T-helper 9 cell (primary cell): ENCODE results near the gene TNS1.

ENCODE experiments used
- DNase-seq: peaks from one replicate; pipeline ENCODE4 v3.0.0-alpha.2; 2020

Gene TNS1

DNA sequence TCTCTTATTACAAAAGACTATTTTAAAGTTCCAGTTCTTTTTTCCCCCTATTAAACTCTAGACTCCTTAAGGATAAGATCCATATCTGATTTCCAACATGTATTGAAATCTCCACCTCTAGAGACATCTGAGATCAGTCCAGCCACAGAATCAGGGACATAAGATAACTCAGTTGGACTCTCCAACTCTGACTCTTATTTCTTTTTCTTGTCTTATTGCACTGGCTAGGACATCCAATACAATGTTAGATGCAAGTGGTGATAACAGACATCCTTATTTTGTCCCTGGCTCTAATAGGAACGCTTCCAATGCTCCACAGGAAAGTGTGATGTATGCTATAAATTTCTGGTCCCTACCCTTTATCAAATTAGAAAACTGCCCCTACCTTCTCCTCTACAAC, 158.1 kb downstream of the TNS1 start:
- no peak for DNase-seq

DNA sequence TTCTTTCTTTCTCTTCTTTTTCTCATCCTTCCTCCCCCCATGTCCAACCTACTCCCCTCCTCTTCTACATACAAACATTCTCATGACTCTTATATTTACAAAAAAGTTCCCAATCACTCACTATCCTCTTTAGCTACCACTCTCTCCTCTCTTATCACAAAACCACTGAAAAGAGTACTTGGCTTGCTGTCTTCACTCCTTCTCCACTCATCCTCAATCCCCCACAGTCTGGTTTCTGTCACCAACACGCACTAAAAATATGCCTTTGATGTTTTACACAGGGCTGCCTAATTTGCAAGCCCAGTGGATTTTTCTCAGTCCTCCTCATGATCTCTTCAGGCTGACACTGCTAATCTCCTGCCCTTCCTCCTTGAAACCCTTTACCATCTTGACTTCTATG, 159.5 kb downstream of the TNS1 start:
- no peak for DNase-seq

DNA sequence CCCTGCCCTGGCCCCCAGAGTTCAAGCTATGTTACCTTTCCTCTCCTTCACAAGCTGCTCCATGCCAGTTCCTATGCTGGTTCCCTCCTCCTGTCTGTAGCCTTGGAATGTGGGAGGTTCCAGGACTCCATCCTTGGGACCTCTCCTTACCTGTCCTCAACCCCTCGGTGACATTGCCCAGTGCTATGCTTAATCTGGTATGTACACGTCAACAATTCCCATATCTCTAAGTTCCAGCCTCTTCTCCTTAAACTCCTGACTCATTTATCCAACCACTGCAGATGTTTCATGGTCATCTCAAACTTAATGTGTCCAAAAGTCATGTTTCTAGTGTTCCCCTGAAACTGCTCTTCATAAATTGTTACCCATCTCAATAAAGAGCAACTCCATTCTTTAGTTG, 160.8 kb downstream of the TNS1 start:
- DNase-seq = no peak

DNA sequence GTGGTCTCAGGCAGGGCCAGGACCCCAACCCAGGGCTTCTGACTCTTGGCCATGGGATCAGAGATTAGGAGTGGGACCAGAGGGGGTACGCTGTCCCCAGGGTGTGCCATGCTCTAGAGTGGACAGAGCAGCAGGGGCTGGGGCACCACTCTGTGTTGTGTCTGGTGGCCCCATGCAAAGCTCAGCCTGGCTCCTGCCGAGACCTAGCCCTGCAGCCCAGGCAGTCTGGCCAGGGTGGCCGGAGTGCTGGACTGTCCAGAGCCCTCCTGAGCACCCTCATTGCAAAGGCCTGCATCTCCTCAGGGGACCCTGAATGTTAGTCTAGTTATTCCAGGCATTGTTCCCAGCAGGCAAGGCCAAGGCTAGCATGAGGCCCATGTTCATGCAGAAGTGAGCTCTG, 162.3 kb downstream of the TNS1 start:
- DNase-seq = no peak

DNA sequence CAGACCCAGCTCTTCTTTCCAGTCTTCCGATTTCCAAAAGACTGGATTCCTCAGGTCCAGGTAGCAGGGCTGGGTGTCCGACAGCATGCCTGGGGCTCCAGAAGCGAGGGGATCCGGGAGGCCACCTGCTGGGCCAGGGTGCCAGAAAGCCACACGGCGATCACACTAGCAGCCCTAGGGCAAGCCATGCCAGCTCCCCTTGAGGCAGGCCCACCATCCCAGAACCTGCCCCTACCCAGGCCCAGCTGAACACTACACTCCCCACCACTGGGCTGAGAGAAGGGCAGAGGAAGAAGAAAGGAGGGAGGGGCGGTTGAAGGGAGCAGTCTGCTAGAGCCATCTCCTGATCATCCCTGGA, 163.1 kb downstream of the TNS1 start:
- DNase-seq = no peak

DNA sequence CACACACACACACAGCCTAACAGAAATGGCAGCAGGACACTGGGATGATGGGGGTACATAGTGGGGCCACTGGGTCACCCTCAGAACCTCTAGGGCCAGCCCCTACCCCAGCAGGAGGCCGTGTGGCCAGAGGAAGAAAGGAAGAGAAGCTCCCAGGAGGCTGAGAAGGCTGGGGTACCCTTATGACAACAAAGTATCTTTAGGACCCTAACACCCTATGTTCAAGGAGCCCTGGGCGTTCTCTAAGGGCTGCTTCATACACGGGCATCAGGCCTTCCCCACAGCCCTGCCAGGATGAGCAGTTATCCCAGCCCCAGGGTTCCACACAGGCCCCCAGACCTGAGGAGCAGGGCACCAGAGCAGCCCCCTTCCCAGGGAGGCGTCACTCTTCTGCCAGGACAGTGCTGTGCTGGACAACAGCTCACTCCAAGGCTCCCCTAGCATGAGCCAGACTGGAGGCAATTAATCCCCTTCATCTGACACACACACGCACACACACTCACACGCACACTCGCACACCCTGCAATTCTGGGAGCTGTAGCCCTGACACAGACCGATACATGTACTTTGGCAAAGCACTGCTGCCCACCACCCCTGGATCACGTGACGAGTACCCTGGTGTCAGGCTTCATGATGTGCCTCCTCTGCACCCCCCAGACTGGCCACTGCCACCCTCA, 163.6 kb downstream of the TNS1 start:
- no peak for DNase-seq

DNA sequence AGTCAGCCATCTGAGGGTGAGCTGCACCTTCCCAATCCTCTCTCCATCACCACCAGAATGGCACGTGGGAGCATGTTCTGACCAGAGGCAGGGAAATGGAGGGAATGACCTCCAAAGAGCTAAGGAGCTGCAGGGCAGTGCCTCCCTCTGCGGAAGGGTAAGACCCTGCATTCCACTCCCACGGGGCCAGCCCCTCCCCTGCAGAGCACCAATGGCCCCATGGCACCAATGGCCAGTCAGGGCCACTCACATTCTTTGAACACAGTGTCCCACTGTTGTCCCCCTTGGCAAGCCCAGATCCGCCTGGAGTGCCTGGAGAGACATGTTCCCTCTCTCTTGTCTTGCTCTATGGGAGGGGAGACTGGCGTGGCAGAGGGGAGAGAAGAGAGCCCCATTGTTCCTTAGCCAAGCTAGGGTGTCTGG, 164.4 kb downstream of the TNS1 start:
- no peak for DNase-seq

DNA sequence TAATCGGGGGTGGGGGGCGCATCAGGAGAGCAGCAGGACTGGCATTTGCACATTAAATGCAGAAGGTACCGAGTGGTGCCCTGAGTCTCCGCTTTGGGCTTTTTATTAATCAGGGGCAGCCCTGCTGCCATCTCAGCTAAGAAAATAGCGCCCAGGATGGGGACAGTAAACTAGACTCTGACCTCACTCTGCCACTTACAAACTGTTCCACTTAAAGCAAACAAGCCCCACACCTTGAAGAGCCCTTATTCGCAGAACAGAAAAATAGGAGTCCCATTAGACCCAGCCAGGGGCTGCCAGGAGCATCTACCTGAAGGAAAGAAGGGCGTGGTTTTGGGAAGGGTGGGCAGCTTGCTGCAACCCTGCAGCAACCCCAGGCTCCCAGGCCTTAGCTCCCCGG, 165.3 kb downstream of the TNS1 start:
- DNase-seq = no peak

DNA sequence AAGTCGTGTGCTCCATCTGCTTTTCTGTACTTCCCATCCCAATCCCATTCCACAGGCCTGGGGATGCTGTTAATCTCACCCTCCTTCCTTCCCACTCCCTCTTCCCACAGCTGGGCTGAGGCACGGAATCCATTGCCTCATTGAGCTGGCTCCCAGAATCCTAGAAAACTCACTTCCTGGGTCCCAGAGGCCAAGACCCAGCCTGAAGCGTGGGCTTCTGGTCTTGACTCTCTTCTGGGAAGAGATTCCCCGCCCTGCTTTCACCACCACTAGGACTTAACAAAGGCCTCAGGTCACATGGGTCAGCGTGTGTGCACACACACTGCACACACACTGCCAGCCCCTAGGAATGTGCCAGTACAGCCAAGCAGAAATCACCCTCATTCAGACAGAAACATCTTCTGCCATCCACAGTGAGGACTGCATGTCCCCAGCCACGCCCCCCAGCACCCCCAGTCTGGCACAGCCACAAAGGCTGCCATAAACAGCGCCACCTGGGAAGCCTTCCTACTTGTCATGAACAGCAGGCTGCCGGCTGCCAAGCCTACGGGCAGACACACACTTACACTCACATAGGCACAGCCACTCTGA, 165.8 kb downstream of the TNS1 start:
- no peak for DNase-seq

DNA sequence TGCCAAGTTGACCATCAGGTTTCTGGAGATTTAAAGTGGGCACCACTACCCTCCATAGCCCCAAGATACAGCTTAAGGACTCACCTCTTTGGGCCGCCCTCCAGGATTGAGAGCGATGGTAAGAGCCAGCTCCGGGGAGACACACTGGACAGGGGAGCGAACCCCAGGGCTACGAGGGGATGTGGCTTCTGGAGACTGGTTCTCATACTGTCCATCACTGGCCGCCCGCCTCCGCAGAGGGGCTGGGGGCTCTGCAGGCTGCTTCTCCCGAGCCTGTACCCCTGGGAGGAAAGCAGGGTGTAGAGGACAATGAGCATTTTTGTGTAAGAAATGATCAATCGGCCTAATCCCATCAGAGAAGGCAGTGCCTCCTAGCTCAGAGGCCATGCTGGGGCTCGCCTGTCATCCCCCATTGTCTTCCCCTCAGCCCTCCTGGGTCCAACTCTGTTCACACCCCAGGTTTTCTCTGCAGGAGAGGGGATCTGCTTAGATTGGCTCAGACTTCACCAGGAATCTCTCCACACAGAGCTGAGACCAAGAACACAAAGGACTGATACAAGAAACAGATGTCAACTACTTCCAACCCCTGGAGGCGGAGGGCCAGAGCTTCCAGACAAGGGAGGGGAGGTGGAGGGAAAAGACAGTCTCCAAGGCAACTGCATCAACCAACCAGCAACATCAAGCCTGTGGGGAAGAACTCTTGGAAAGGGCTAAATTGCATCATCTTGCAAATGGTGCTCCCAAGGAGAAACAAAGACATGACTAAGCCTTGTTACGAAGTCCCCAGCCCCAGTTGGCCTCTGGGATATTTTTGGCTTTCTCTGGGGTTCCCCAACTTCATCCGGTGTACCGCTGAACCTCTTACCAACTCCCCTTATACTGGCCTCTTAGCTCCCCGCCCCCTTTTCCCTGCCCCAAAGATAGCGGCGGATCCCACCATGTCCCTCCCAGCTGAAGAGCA, 166.6 kb downstream of the TNS1 start:
- DNase-seq = no peak

DNA sequence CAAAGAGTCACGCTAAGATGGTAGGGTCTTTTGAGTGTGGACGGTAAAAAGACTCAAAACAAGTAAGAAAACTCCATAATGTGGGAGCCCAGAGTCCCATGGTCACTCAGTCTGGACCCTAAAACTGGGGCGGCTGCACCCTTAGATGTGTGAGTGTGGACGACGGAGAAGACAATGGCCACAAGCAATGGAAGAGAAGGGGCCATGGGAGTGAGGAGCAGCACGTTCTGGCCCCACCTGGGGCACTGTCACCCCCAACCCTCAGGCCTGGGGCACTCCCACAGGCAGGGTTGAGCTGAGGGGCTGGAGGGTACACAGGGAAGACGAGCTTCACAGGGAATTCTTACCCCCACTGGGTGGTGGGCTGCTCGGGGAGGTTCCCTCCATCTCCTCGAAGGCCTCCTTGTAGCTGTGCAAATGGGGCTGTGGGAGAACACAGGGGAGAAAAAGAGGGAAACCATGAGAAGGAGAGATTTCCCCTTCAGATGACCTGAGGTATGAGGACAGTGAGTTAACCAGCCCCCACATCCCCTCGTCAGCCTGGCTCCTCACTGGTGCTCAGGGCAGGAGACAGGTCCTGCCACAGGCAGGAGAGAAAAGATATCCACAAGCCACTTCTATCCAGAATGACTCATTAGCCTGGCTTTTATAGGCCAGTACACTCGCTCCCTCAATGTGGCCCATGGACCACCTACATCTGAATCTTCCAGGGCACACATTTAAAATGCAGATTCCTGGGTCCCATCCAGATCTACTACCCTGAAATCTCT, 167.9 kb downstream of the TNS1 start:
- DNase-seq = no peak

DNA sequence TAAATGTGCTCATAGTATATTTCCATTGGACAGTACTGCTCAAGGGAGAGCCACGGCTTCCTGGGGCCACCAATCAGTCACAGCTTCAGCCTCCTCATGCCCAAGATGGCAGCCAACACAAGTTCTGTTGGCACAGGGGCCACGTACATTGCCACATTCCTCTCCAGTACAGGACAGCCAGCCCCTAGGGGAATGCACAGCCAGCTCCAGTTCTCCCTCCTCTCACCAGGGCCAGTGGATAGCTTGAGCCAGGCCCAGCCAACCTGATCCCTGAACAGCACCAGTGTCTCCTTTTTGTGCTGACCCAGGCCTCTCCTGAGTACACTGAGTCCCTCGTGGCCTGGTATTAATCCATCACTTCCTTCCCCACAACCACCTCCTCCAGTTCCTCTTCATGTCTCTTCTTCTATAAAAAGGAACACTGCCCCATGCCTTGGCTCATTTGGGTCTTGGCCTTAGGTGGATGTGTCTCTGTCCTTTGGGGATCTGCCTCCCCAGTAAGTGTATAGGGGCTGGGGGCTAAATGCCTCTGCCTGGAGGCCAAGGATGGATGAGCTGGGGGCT, 168.7 kb downstream of the TNS1 start:
- no peak for DNase-seq

DNA sequence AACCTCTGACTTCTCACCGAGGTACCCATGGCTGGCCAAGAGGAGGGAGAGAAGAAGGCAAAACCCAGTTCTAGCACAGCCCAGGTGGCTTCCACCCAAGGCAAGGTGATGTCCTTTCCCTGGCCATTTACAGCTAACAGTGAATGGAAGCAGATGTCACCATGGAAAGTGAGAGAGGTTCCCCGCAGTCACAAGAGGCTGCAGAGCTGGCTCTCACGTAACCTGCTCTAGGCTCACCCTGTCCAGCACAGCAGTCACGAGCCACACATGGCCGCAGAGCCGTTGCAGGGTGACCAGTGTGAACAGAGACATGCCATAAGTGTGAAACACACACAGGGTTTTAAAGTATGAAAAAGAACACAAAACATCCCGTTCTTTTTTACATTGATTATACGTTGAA, 169.4 kb downstream of the TNS1 start:
- no peak for DNase-seq

DNA sequence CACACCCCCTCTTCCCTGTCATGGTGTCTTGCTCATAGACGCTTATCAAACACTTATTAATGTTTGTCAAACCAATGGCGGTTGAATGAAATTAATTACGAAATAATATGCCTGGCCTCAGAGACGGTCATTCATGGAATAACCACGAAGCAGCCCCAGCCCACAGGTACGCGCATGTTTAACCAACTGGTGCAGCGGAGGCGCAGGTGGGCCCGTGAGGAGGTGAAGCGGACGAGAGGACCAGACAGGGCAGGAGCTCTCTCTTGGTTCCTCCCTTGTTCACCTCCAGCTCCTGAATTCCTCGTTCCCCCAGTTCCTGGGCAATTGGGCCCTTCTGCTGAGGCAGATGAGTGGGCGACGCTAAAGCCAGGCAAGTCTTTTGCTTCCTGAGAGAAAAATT, 169.8 kb downstream of the TNS1 start:
- DNase-seq = no peak

DNA sequence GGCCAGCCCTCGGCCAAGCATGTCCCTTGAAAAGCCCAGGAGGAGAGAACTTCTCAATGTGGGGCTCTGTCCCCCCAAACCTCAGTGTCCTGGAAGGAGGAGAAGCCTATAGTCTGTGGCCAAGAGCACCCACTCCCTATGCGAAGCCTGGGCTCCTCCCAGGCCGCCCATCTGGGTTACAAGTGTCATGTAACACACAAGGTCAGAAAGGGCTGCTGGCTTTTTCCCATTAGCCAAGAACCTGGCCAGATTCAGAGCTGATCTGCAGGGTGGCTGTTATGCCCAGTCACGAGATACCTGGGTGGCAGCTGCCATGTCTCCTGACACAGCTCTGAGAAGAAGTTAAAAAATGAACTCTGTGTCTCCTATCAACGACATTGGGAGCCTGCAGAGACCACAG, 170.7 kb downstream of the TNS1 start:
- no peak for DNase-seq

DNA sequence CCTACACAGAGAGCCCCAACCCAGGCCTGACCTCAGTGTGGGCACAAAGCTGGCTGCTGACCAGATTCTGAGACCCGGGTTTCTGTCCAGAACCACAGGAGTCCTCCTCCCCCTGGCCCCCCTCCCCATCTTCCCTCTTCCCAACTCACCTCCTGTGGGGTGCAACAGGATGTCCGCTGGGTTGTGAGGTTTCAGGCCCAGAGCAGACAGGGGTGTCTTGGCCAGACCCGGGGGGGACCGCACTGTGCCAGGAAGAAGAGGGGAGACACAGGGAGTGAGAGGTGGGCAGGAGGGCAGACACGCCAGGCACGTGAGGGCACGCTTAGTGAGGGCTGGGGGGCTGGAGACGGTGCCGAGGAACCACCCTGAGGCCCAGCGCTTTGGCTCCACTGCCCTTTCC, 171.5 kb downstream of the TNS1 start:
- DNase-seq = no peak

DNA sequence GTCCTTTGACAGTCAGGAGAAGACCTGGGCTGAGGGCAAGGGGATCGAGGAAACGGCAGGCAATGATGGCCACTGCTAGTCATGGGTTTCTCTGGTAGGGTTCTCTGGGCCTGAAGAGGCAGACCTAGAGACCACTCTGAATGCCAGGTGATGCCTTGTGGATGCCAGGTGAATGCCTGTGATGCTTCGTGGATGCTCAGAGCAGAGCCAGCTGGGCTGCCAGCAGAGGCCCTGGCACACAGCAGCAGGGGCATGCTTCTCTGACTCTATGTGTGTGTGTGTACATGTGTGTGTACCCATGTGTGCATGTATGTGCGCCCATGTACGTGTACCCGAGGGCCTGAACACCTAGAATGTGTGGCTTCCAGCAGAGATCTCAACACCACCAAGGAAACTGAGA, 172.0 kb downstream of the TNS1 start:
- DNase-seq = no peak

DNA sequence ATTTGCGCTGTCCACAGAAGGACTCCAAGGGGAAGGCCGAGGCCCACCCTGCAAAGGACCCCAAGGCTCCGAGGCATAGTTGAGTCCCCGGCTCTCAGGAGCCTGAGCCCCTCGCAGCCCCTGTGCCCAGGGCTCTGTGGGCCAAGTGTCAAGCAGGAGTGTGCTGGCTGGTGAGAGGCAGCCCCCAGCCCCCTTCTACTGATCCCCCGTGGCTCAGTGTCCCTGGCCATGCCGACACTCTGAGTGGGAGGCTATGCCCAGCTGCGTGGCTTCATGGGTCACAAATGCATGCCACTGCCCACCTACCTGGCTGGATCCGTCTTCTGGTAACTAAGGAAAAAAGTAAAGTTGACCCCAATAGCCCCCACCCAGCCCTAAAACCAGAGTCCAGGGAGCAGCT, 172.7 kb downstream of the TNS1 start:
- DNase-seq = no peak

DNA sequence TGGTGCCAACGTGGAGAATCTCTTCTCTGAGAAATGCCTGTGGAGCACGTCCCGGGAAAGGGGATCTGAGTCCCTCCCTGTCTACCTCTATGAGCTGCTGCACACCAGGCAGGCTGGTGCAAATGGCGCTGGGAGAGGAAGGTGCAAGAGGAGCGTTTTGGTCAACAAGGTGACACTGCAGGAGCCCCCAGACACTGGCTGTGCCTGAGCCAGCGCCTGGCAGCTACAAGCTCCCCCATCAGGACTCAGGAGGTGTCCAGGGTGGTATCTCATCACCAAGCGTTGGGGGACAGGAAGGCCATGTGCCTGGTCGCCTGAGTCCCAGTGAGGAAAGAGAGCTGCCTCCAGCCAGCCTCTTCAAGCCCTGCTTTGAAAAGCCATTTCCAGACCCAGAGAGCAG, 173.4 kb downstream of the TNS1 start:
- DNase-seq = no peak

DNA sequence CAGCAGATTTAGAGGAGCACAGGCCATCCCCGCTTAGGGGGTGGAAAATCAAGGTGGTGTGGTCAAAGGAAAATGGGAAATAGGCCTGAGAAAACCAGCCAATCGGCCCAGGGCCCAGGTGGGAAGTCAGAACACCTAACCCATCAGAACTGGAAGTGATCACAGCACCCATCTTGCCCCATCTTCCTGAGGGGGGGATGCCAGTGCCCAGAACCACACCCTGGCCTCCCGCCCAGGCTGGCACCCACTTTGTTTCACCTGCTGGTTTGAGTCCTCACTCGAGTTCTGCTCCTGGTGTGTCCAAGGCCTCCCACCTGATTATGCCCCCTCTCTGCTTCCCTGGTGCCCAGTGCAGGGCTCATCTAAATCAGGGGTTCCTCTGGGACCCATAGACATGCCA, 174.5 kb downstream of the TNS1 start:
- no peak for DNase-seq

DNA sequence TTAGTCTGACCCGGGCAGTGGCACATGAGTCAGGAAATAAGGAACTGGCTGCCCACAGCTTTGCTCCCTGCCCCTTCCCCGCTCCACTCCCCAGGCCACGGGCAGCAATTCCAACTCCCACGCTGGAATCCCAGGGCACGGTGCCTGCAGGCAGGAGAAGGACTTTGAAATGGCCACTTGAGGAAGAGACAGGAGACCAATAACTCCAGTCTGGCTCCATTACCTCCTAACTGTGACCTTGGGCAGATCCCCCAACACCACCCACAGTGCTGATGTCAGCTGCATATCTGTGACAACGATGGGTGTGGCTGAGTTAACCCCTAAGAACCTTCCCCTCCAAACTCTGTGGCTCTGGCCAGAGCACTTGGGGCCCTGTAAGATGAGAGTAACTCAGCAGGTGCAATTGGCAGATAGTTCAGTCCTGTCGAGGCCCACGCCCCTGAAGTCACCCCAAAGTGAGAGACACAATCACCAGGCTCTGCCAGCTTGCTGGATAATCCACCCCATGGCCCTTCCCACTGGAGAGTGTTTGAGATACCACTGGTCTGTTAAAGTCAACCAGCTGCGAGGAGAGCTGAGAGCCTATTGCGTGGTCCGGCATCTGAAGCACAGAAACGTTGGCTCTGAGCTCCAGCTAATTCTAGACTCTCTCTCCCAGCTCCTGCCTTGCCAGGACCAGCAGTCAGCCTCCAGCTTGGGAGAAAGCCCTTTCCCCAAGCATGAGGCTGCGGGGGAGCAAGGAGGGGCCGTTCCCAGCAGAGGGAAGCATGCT, 175.2 kb downstream of the TNS1 start:
- DNase-seq = no peak

DNA sequence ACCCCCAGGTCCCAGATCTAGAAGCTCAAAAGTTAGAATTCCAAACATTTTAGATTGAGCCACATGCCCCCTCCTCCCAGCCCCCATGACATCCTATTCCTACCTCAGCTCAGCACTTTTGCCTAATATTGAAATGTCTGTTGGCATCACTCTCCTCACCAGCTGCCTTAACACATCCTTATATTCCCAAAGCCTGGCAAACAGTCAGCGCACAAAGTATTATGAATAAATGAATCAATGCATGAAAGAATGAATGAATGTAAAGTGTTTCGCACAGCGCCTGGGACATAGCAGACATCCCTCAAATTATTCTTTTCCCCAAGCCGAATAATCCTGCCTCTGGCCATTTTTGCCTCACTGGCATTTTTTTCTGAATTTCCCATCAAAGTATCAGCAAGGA, 175.8 kb downstream of the TNS1 start:
- DNase-seq = no peak
